GM19372 (cell line): Measurements from ENCODE around the gene TPI1.
"Not testable (repeated sequence)": the region's sequence is repeated elsewhere in the genome, so short reads cannot be mapped to it uniquely, and the experiment has no call there.

Experiments
- ATAC-seq: cut with Tn5 transposase; IDR thresholded peaks from one replicate; pipeline ENCODE4 v1.9.1; 2021; ENCODE audit warnings: mild to moderate bottlenecking, low read depth, moderate library complexity; ENCODE audit not compliant: unreplicated experiment

Gene TPI1

GRCh38 chr12:6865307-6865706, 2.0 kb upstream of the TPI1 start:
- ATAC-seq: not testable (repeated sequence)

GRCh38 chr12:6866163-6866919, 990 bp upstream of the TPI1 start:
- ATAC-seq: no peak

GRCh38 chr12:6866920-6867412, 365 bp upstream of the TPI1 start:
- ATAC-seq: peak; percentile 7

- no peak for ATAC-seq
Observed at GRCh38 chr12:6868211-6869048, 1.1 kb downstream of the TPI1 start.

GRCh38 chr12:6869049-6870021, 2.0 kb downstream of the TPI1 start:
- ATAC-seq: no peak

DNA sequence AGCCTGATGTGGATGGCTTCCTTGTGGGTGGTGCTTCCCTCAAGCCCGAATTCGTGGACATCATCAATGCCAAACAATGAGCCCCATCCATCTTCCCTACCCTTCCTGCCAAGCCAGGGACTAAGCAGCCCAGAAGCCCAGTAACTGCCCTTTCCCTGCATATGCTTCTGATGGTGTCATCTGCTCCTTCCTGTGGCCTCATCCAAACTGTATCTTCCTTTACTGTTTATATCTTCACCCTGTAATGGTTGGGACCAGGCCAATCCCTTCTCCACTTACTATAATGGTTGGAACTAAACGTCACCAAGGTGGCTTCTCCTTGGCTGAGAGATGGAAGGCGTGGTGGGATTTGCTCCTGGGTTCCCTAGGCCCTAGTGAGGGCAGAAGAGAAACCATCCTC, 3.0 kb downstream of the TPI1 start:
- not testable (repeated sequence) for ATAC-seq

DNA sequence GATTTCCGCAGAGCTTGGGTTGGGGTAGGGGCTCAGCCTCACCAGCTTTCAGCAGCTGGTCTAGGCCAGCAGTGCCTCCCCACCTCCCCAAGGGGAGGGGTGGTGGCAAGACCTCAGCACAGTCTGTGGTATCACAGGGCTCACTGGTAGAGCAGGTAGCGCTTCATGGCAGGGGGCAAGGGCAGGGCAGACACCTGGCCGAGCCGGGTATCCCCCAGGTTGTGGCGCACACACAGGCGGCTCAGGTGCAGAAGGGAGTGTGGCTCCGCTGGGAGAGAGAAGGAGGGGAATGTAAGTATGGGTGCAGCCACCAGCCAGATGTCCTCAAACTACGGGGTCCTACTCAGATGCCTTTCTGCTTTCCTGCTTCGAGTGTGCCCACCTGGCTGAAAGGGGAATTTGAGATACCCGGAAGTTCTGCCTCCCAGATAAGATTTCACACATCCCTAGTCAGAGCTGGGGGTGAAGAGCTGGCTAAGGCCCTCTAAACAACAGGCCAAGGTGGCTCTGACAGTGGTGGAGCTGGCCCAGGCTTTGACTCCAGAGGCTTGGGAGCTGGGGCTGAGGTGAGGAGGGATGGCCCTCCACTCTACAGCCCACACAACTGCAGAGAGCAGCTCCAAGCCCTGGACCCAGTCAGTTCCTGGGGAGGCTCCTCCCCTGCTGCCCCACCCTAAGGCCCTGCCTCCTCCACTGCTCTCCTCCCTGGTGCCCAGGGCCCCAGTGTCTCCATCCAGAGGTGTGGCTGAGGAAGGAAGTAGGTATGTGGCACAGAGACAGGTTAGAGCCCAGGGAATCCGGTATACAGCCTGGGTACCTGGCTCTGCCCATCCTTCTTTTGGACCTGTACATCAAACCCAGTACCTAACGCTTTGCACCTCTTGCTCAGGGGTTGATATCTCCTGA, 4.0 kb downstream of the TPI1 start:
- no peak for ATAC-seq

DNA sequence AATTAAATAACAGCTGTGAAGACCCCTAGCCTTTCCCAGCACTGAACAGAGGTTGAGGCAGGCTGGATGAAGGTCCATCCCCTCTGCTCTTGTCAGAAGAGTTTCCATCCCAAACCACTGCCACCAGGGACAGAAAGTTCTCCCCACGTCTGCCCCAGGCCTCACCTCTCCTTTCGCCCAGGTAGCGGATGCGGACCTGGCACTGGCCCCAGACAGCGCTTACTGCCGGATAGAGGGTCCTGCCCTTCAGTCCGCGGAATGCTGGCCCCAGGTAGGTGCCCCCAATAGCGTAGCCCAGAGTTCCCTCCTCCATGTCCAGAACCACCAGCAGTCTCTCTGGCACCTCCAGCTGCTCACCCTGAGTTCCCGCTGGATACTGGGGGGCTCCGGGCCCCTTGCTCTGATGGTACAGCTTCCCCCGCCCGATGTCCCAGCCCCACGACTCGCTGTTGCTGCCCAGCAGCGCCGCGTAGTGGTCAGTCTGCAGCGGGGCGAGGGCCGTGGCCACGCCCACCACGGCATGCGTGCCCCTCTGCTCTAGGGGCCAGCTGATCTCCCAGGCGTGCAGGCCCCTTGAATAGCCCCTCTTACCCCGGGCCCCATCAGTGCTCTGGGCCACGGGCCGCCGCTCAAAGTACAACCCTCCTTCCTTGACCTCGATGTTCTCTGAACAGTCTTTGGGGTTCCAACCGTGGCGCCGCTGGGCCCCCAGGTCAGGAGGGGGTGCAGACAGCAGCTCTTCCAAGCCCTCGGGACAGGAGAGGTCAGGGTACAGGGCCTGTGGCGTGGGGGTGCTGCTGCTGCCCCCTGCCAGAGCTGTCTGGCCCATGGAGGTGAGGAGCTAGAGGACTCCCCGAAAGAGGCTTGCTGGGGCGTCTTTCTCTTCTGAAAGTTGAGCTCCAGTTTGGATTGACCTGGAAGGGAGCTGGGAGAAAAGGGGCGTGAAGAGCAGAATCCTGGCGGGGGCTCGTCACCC, 5.0 kb downstream of the TPI1 start:
- peak; percentile 21 for ATAC-seq

- ATAC-seq: peak; percentile 74
Observed at GRCh38 chr12:6873094-6874014, 6.0 kb downstream of the TPI1 start, which contains the start of gene SPSB2. SPSB2 (minus strand) TSS chr12:6873303; CDS start chr12:6872901, 402 bp downstream.

DNA sequence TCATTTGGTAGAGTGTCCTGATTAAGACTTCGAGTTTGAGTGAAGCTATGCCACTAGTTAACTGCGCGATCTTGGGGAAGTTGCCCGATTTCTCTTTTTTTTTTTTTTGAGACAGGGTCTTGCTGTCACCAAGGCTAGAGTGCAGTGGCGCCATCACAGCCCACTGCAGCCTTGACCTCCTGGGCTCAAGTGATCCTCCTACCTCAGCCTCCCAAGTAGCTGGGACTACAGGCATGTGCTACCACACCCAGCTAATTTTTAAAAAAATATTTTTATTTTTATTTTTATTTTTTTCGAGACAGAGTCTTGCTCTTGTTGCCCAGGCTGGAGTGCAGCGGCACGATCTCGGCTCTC, 6.7 kb downstream of the TPI1 start:
- not testable (repeated sequence) for ATAC-seq

DNA sequence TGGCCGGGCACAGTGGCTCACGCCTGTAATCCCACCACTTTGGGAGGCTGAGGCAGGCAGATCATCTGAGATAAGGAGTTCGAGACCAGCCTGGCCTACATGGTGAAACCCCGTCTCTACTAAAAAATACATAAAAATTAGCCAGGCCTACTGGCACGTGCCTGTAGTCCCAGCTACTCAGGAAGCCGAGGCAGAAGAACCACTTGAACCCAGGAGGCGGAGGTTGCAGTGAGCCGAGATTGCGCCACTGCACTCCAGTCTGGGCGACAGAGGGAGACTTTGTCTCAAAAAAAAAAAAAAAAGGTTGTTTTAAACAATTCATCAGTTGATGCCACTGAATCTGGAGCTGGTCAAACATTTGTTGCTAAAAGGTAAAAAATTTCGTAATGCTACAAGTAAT, 12.5 kb downstream of the TPI1 start:
- not testable (repeated sequence) for ATAC-seq

- ATAC-seq: no peak
Observed at GRCh38 chr12:6883252-6883651, 15.9 kb downstream of the TPI1 start.

DNA sequence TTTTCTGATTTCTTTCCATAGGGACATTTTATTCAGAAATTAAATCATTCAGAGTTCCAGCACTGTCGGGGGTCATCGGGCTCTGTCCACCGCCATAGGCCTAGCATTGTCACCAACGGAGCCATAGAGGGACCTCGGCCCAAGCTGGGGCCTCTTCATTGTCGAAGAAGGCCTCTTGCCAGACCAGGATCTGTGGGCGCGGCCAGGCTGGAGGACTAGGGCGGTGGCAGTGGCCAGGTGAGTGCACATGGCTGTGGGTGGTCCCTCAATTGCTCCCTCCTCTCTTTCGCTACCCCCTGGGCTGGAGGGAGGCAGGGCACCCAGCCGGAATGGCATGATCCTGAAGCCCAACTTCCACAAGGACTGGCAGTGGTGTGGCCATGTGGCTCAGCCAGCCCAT, 16.4 kb downstream of the TPI1 start:
- no peak for ATAC-seq

DNA sequence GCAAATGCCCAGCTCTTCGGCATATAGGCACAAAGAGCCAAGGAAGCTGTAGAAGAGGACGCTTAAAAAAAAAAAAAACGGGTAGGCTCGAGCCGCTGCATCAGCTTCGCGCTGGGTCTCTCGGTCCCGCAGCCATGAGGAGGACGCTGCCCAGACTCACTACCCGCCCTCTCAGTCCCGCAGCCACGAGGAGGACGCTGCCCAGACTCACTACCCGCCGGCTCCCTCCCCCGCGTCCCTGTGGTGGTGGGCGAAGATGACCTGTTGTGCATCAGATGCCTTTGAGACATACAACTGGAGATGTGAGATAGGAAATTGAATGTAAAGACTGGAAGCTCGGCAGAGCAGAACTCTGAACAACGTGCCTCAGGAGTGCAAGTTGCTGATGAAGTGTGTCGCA, 17.2 kb downstream of the TPI1 start:
- ATAC-seq: no peak

- ATAC-seq: not testable (repeated sequence)
Observed at GRCh38 chr12:6886206-6886999, 19.1 kb downstream of the TPI1 start.

DNA sequence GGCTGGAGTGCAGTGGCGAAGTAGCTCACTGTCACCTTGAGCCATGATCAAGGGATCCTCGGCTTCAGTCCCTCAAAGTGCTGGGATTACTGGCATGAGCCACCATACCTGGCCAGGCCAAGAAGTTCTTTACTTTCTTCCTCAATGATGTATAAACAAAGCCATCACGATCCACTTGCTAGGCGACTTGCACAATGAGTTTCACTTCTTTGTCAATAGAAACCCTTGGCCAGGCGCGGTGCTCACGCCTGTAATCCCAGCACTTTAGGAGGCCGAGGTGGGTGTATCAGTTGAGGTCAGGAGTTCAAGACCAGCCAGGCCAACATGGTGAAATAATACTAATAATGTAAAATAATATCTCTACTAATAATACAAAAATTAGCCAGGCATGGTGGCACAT, 20.1 kb downstream of the TPI1 start:
- no peak for ATAC-seq
